Cardiac fibroblast (primary cell): ENCODE data around the gene HARBI1.
A peak's percentile ranks its signal among the peaks of the same experiment; 100 is the strongest.
"Not testable (repeated sequence)": the region's sequence is repeated elsewhere in the genome, so short reads cannot be mapped to it uniquely, and the experiment has no call there.

ENCODE experiments used
- DNase-seq, 2 donors: peaks; one replicate each; pipeline versions ENCODE4 v3.0.0 to v3.0.0-alpha.2; 2010; ENCODE audit warnings: low read depth in 2 of 2
- H3K4me3 ChIP-seq, 2 donors: replicated peaks in 1 of 2; 1 replicate in 1 of 2; 2 replicates in 1 of 2; pipeline ENCODE4 v1.5.1; 2011; ENCODE audit warnings: low read depth in 2 of 2, low read length in 2 of 2, mild to moderate bottlenecking in 2 of 2, moderate library complexity in 1 of 2
- TF ChIP-seq, protein P1 (sequence below): IDR thresholded peaks from one replicate; pipeline ENCODE4 v1.5.1; 2011; ENCODE audit warnings: low read depth, mild to moderate bottlenecking, low read length, inconsistent platforms

The HARBI1 gene

DNA sequence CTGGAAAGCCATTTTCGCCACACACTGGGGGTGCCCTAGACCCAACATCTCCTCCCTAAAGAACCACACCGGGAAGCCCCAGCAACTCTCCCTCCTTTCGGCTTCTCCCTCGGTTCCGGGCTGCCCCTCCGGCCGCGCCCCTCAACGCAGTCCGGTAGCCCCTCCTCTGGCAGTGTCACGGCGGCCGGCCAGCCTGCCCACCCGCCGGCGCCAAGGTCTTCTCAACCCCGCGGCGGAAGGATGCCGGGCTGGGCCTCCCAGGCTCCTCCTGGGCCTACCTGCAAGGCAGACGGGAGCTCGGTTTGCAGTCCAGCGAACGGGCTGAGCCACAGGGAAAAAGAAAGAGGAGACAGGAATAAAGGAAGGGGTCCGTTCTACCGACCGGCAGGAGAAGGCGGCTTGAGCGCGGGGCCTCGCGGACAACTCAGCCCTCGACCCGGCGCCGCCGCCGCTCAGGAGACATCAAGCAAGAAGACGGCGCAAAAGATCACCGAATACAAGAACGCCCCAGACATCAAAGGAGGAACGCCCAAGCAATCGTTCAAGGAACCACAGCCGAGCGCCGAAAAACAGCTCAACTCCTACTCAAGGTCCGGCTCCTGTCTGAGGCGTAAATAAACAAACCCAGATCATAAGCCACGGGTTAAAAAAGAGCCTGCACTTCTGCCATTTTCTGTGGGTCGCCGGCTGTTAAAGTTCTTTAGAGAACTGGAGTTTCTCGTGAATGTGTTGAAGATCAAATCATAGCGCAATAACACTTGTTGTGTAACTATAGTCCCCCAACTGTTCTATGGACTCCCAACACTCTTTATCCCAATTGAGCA, 23.3 kb downstream of the HARBI1 start, which contains the start of gene AMBRA1:
Gene AMBRA1 (minus strand): TSS at position 474 of the 824 bp plus-strand sequence. CDS start 45,643 bp downstream, outside the sequence.
- TF ChIP-seq, protein P1, sequence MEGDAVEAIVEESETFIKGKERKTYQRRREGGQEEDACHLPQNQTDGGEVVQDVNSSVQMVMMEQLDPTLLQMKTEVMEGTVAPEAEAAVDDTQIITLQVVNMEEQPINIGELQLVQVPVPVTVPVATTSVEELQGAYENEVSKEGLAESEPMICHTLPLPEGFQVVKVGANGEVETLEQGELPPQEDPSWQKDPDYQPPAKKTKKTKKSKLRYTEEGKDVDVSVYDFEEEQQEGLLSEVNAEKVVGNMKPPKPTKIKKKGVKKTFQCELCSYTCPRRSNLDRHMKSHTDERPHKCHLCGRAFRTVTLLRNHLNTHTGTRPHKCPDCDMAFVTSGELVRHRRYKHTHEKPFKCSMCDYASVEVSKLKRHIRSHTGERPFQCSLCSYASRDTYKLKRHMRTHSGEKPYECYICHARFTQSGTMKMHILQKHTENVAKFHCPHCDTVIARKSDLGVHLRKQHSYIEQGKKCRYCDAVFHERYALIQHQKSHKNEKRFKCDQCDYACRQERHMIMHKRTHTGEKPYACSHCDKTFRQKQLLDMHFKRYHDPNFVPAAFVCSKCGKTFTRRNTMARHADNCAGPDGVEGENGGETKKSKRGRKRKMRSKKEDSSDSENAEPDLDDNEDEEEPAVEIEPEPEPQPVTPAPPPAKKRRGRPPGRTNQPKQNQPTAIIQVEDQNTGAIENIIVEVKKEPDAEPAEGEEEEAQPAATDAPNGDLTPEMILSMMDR, result no peak
- peak within 1 kb of the TSS; percentile 71 to 77 for H3K4me3 ChIP-seq
- DNase-seq, result peak; percentile 95 to 96

DNA sequence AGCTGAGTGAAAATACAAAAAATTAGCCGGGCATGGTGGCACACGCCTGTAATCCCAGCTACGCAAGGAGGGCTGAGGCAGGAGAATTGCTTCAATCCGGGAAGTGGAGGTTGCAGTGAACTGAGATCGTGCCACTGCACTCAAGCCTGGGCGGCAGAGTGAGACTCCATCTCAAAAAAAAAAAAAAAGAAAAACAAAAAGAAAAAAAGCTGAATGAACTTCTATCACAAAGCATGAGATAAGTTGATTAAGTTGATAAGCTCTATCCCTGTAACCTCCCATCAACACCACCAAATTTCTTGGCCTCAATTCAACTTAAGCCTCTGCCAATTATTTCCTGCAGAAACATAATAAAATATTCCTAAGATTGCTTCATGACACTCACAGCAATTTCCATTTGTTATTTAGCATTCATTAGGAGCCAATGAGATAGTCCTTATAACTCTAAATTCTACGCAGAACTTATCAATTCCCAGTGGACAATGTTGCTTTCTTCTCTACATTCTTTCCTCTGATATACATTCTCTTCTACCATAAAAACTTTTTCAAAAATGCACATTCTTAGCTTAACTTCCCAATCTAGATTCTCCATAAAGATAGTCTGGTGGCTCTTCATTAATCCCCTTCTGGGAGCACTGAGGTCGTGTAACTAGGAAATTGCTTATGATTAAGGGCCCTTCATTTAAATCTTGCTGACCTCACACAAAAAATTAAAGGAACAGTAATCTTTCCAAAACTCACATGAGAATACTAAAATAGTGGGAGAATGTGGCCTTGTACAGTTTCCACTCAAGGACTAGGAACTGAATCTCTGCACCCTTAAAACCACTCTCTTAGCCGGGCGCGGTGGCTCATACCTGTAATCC, 26.1 kb downstream of the HARBI1 start:
- TF ChIP-seq, protein P1, result no peak
- no peak overlapping the region for H3K4me3 ChIP-seq
- no peak for DNase-seq

DNA sequence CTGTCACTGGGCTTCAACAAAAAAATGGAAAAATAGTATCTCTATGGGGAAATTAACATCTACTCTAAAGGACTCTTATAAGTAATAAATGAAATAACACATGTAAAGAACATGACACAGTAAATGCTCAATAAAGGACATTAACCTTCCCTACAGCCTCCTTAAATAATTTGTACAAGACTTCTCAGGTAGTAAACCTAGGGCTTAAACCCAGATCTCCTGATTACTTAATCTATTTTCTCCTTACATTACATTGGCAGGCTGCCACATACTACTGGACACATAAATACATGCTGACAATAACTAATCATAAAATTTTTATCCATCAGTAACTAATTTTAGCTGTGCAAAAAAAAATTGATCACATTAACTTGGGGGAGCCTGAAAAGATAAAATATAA, 28.1 kb downstream of the HARBI1 start:
- no peak for DNase-seq
- no peak overlapping the region for H3K4me3 ChIP-seq
- TF ChIP-seq, protein P1, result no peak

DNA sequence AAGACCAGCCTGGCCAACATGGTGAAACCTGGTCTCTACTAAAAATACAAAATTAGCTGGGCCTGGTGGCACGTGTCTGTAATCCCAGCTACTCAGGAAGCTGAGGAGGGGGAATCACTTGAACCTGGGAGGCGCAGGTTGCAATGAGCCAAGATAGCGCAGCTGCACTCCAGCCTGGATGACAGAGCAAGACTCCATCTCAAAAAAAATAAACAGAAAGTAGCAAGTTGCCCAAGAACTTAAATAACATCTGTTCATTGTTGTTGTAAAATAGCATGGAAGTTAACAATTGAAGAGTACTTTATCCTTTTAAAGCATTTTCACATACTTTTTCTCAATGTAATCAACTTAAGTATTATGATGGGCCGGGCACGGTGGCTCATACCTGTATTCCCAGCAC, 28.9 kb downstream of the HARBI1 start:
- TF ChIP-seq, protein P1, result no peak
- H3K4me3 ChIP-seq, result no peak overlapping the region
- DNase-seq, result no peak

DNA sequence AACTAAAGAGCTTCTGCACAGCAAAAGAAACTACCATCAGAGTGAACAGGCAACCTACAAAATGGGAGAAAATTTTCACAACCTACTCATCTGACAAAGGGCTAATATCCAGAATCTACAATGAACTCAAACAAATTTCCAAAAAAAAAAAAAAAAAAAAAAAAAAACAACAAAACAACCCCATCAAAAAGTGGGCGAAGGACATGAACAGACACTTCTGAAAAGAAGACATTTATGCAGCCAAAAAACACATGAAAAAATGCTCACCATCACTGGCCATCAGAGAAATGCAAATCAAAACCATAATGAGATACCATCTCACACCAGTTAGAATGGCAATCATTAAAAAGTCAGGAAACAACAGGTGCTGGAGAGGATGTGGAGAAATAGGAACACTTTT, 33.5 kb downstream of the HARBI1 start:
- not testable (repeated sequence) for H3K4me3 ChIP-seq

DNA sequence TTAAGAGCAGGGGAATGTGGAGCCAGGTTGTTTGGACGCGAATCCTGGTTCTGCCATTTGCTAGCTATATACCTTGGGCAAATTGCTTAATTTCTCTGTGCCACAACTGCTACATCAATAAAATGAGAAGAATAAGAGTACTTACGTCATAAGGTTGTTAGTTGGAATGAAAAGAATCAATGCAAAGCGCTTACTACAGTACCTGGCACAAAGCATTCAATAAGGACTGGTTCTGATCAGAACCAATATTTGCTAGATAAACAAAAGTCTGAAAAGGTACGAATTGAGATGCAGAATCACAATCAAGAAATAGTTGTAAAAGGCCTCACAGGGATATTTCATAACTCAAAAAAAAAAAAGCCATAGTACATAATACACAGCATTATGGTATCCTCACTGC, 34.4 kb downstream of the HARBI1 start:
- H3K4me3 ChIP-seq, result no peak overlapping the region
- no peak for DNase-seq
- TF ChIP-seq, protein P1, result no peak

More for the DNA sequence above, 33.5 kb downstream of the HARBI1 start:
- not testable (repeated sequence) for DNase-seq

DNA sequence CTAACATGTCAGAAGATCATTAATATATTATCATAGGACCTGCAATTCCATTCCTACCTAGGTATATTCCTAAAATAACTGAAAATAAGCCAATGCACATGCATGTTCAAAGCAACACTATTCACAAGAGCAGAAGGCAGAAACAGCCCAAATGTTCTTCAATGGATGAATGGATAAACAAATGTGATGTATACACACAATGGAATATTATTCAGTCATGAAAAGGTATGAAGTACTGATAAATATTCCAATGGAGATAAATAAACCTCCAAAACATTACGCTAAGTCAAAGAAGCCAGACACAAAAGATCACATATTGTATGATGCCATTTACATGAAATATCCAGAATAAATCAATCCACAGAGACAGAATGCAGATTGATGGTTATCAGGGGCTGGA, 40.0 kb downstream of the HARBI1 start:
- H3K4me3 ChIP-seq, result no peak overlapping the region
- DNase-seq, result no peak
- TF ChIP-seq, protein P1, result no peak
